NAMALWA (cell line): ENCODE measurements around the gene CDC20B.
"Not testable (repeated sequence)": the region's sequence is repeated elsewhere in the genome, so short reads cannot be mapped to it uniquely, and the experiment has no call there.

Experiments used
- DNase-seq: peaks from one replicate; pipeline ENCODE4 v3.0.0-alpha.2; 2015; ENCODE audit warnings: low spot score

The CDC20B gene

DNA sequence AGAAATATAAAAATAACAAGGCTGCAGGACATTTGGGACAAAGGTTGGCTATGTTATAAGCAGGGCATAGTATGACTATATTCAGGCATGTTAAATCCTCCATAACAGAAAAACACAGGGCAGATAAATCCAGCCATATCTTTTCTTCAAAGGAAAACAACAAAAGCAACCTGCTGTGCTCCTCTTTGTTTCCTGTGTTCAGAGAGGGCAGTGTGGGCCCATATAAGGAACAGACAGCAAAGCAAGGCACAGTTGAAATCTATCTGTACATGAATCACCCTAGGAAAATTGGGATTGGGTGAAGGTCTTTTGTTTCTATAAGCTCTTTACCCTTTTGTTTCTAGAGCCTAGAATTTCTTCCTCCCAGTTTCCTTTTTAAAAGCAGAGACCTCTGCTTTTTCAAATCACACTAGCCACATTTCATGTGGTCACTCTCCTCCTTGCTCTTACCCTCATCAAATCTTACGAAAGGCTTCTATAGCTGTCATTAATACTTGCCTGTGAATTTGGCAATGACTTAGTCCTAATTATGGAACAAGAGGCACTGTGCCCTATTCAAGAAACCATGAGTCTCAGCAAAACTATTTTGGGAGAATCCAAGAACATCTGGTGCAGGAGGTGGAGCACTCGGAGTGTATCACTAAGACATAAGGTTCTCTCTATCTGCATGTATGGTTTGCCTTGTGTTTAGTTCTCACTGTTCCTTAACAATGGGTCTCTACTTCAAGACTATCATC is 68.8 kb downstream of the CDC20B start:
- DNase-seq = no peak

- no peak for DNase-seq
Observed at GRCh38 chr5:55102348-55102747, 70.6 kb downstream of the CDC20B start, which contains the start of gene GZMA. TSS of gene GZMA (plus strand) at chr5:55102646. CDS start at chr5:55102683, 37 bp downstream.

- no peak for DNase-seq
Observed at GRCh38 chr5:55101556-55102276, 71.3 kb downstream of the CDC20B start.

DNA sequence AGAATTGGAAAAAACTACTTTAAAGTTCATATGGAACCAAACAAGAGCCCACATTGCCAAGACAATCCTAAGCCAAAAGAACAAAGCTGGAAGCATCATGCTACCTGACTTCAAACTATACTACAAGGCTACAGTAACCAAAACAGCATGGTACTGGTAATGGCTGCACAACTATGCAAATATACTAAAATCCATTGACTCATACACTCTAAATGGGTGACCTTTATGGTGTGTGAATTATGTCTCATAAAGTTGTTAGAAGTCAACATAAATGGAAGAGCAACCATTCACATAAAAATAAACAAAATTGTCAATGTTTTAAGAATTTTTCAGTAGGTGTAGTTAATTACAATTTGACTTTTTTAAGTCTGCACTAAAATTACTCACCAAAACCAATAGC is 71.8 kb downstream of the CDC20B start:
- DNase-seq = not testable (repeated sequence)

DNA sequence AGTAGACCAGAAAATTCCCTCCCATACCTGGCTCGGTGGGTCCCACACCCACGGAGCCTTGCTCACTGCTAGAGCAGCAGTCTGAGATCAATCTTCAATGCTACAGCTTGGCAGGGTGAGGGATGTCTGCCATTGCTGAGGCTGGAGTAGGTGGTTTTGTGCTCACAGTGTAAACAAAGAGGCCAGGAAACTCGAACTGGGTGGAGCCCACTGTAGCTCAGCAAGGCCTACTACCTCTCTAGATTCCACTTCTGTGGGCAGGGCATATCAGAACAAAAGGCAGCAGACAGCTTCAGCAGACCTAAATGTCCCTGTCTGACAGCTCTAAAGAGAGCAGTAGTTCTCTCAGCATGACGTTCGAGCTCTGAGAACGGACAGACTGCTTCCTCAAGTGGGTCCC is 76.1 kb downstream of the CDC20B start:
- no peak for DNase-seq

DNA sequence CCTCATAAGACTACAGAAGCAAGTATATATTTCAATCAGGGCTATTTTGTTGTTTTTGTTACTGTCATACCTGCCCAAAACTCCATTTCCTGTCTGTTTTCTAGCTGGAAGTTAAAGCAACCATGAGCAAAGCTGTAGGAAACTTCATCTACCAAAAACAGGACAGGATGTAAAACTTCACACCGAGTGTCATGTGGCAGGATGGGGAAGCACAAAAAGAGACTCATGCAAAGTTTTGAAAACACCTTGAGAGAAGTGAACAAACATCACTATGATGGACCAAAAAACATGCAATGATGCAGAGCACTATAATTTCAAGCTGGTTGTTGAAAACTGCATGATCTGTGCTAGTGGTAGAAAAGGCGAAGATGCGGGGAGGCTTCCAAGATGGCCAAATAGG is 76.8 kb downstream of the CDC20B start:
- no peak for DNase-seq

GRCh38 chr5:55091011-55091410 is 82.0 kb downstream of the CDC20B start:
- not testable (repeated sequence) for DNase-seq

DNA sequence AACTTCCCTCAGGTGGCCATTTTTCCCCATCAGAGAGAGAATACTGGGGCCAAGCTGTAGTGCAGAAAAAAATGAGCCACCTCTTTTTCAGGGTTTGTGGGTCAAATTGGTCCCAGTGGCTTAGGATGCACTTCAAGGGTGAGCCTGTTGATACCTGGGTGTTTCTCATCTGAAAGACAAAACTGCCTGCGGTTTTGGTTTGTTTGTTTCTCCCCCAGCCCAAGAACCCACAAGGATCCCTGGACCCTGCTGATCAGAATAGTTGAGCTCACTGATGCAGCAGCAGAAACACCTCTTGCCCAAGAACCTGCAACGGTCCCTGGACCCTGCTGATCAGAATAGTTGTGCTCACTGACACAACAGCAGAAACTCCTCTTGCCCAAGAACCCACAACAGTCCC is 83.7 kb downstream of the CDC20B start:
- DNase-seq = not testable (repeated sequence)

DNA sequence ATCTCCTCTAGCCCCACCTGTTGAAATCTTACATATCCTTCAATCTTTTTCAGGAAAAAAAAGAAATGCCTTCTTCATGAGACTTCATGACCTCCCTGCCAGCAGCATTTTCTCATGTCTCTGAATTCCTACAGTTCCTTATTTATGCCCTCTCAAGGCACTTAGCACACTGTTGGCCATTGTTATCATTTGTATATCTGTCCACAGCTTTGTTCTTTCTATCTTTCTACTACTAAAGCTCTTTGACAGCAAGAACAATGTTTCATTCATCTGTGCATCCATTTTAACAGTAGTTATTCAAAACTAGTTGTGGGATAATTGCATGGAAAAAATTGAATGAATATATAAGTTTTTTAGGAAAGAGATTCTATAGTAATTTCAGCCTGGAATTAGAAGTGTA is 91.4 kb downstream of the CDC20B start:
- no peak for DNase-seq

GRCh38 chr5:55073211-55073610 is 99.8 kb downstream of the CDC20B start:
- DNase-seq = no peak

- DNase-seq = no peak
Observed at GRCh38 chr5:55072666-55073065, 100.3 kb downstream of the CDC20B start.

GRCh38 chr5:55071413-55071812 is 101.6 kb downstream of the CDC20B start:
- DNase-seq = no peak

DNA sequence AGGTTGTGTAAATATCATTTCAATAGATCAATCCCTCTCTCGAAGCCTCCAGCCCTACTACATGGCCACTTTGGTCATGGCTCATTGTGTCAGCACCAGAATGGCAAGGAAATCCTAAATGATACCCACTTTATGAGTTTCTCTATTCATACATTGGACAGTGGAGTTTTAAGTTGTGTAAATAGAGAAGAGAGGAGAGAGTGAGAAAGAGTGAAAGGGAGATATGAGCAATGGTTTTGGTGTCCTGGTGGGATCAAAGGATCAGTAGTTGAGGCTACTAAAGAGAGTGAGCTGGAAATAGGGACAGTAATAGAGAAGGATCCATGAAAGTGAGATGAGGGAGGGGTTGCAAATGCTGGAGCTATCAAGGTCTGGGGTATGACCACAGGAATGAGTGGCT is 102.0 kb downstream of the CDC20B start:
- DNase-seq = no peak

- no peak for DNase-seq
Observed at GRCh38 chr5:55066277-55066676, 106.7 kb downstream of the CDC20B start.

DNA sequence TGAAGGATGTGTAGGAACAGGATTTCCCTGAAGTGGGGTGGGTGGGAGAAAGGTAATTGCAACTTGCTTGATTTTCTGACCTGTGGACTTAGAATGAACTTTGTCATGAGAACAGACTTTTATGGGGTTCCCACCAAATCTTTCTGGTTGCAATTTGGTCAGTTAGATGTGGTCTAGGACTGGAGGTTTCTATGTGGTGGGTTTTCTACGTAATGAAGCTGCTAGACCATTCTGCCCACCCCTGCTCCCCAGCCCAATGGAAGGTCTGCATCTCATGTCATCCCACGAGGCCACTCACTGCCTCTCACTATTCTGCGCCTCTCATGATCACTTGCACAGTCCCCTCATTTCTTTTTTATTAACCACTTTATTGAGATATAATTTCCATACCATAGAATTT is 108.5 kb downstream of the CDC20B start:
- no peak for DNase-seq

DNA sequence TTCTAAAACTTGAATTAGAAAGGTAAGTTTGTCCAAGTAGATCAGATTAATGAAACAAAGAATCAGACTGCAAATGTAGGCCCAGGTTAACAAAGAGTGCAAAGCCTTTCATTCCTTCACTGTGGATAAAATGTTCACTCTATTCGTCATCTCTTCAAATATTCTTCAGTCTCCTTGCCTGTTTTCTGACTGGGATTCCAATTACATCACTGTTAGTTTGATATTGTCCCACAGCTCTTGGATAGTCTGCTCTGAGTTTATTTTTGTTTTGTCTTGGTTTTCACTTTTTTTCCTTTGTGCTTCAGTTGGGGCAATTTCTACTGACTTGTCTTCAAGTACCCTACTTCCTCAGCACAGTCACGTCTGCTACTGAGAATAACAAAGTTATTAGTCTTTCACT is 109.1 kb downstream of the CDC20B start:
- no peak for DNase-seq

DNA sequence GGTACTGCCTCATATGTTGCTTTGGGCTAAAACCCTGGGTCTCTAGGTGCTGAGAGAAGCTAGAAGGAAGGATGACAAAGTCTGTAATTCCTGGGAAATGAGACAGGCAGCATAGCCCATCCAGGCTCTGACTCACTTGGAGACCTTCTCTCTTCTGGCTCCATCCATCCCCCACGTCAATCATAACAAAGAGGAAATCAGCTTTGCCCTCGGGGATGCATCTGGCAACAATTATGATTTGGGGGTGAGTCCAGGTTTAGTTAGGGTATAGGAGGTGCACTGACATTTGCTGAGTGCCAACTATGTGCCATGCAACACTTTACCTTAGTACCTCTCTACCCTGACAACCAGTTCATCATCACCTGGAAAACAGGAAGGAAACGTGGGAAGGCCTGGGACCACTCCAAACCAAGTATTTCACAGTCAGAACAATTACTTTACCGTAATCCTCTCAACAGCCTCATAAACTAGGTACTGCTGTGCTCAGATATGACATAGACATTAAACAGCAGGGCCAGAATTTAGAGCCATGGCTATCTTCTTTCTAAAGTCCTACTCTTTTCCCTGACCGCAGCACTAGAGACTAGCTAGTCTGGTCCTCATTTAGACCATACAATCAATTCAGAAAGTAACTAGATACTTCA is 109.6 kb downstream of the CDC20B start:
- no peak for DNase-seq
